PC-3 (cell line): ENCODE data around the gene CDH22. TPM values are rescaled to one million over a fixed set of nuclear protein-coding genes. Genes with fewer than 3 reads are reported as not detected.
A peak's percentile ranks its signal among the peaks of the same experiment; 100 is the strongest.

Experiments
- ATAC-seq: fragments of 200-7000 bp; cut with Tn5 transposase; 2 replicates; pipeline ENCODE4 v1.9.1; 2020; ENCODE audit warnings: mild to moderate bottlenecking, moderate library complexity
- BruUV-seq: library from RNA; stranded (reverse); fragments of 400-500 nt; replicated peaks from 2 replicates; lab custom pipeline; 2021; lab: Mats Ljungman, UMichigan
- CTCF ChIA-PET: fragments of 300-600 bp; sonication (Branson Sonifier 250); formaldehyde crosslinking; loops from one replicate; lab custom pipeline; 2022; ENCODE audit warnings: antibody characterized with exemption; lab: Charles Lee
- POLR2A ChIA-PET: fragments of 300-600 bp; sonication (Branson Sonifier 250); formaldehyde crosslinking; loops from one replicate; lab custom pipeline; 2022; ENCODE audit warnings: antibody characterized with exemption; ENCODE audit not compliant: unreplicated experiment; lab: Charles Lee
- DNase-seq: peaks from one replicate; pipeline ENCODE4 v3.0.0-alpha.2; 2015
- H2AFZ ChIP-seq: fragments of 300-600 bp; sonication (generic); 2 replicates; pipeline ENCODE4 v1.6.0; 2016; ENCODE audit warnings: antibody characterized with exemption, low read length
- H3F3A ChIP-seq: fragments of 300-600 bp; sonication (generic); one replicate; pipeline ENCODE4 v1.6.0; 2017; ENCODE audit warnings: antibody characterized with exemption, low read length, control low read depth, mild to moderate bottlenecking; ENCODE audit not compliant: unreplicated experiment
- H3K27ac ChIP-seq: fragments of 300-600 bp; sonication (generic); 2 replicates; pipeline ENCODE4 v1.5.1; 2016; ENCODE audit warnings: mild to moderate bottlenecking, low read length
- H3K27me3 ChIP-seq: fragments of 300-600 bp; sonication (generic); 2 replicates; pipeline ENCODE4 v1.6.1; 2016; ENCODE audit warnings: low read length, mixed read lengths
- H3K36me3 ChIP-seq: fragments of 300-600 bp; sonication (generic); 2 replicates; pipeline ENCODE4 v1.6.1; 2016; ENCODE audit warnings: low read depth, mixed run types, low read length, mixed read lengths
- H3K4me1 ChIP-seq: fragments of 300-600 bp; sonication (generic); 2 replicates; pipeline ENCODE4 v1.5.1; 2016; ENCODE audit warnings: low read length; ENCODE audit not compliant: insufficient read depth
- H3K4me2 ChIP-seq: fragments of 300-600 bp; sonication (generic); 2 replicates; pipeline ENCODE4 v1.6.0; 2016; ENCODE audit warnings: low read length
- H3K4me3 ChIP-seq: fragments of 300-600 bp; sonication (generic); 2 replicates; pipeline ENCODE4 v1.5.1; 2016; ENCODE audit warnings: mild to moderate bottlenecking, low read length, mixed read lengths
- H3K79me2 ChIP-seq: fragments of 300-600 bp; sonication (generic); 2 replicates; pipeline ENCODE4 v1.6.1; 2017; ENCODE audit warnings: low read length, mixed read lengths
- H3K9ac ChIP-seq: fragments of 300-600 bp; sonication (generic); 2 replicates; pipeline ENCODE4 v1.6.0; 2016; ENCODE audit warnings: mild to moderate bottlenecking, low read length
- H3K9me2 ChIP-seq: fragments of 300-600 bp; sonication (generic); replicated peaks from 2 replicates; pipeline ENCODE4 v1.6.1; 2016; ENCODE audit warnings: mixed run types, low read length, mixed read lengths
- H3K9me3 ChIP-seq: fragments of 300-600 bp; sonication (generic); 2 replicates; pipeline ENCODE4 v1.6.1; 2016; ENCODE audit warnings: low read length, mixed read lengths
- H4K20me1 ChIP-seq: fragments of 300-600 bp; sonication (generic); 2 replicates; pipeline ENCODE4 v1.6.1; 2016; ENCODE audit warnings: low read length, mixed read lengths
- CTCF ChIP-seq: fragments of 300-600 bp; sonication (generic); conservative IDR thresholded peaks from 2 replicates; pipeline ENCODE4 v1.5.1; 2017; ENCODE audit warnings: antibody characterized with exemption, low read depth, mild to moderate bottlenecking, low read length
- EZH2 ChIP-seq: fragments of 300-600 bp; sonication (generic); IDR thresholded peaks from one replicate; pipeline ENCODE4 v1.6.1; 2017; ENCODE audit warnings: antibody characterized with exemption, mild to moderate bottlenecking, low read length; ENCODE audit not compliant: unreplicated experiment
- EZH2phosphoT487 ChIP-seq: fragments of 300-600 bp; sonication (generic); IDR thresholded peaks from 2 replicates; pipeline ENCODE4 v1.6.1; 2018; ENCODE audit warnings: mild to moderate bottlenecking, antibody characterized with exemption, low read length, borderline replicate concordance
- intact Hi-C: fragments of 100-400 bp; cut with micrococcal nuclease; formaldehyde crosslinking; loops from 2 replicates; pipeline ENCODE4 v1.9.0; 2023
- total RNA-seq: library from RNA; depleted of rRNA; stranded (reverse); fragments of >200 nt; gene quantifications from 2 replicates; pipeline ENCODE4 v1.2.3, GENCODE V29; 2014

The CDH22 gene
- total RNA-seq, 1 experiment from 2014 or later, result not detected

- POLR2A ChIA-PET, result no interaction called here
- intact Hi-C loops, result no loop called here
Measured at GRCh38 chr20:46324960-46325703, 16.8 kb upstream of the CDH22 start.

GRCh38 chr20:46324379-46324778, 16.1 kb upstream of the CDH22 start:
- Histone ChIP-seq H3K4me2 (no peak overlapping the region), H3K27ac (no peak overlapping the region), H3K27me3 (peaks cover 10% of the 10 kb centered on the region; the same call in 1 of the 2 replicates), H3F3A (no peaks in the 10 kb centered on the region), H2AFZ (no peak overlapping the region), H4K20me1 (no peaks in the 10 kb centered on the region), H3K36me3 (no peaks in the 10 kb centered on the region), H3K4me3 (no peak overlapping the region), H3K9me3 (no peaks in the 10 kb centered on the region), H3K4me1 (no peaks in the 10 kb centered on the region; the same call in 1 of the 2 replicates), H3K79me2 (no peaks in the 10 kb centered on the region), H3K9ac (no peak overlapping the region), H3K9me2 (no peaks in the 10 kb centered on the region)
- ATAC-seq, result peak; percentile 66
- POLR2A ChIA-PET, result no interaction called here
- intact Hi-C loops, result no loop called here
- DNase-seq, result peak; percentile 69
- no TSS peak for BruUV-seq
- CTCF ChIA-PET, result interaction anchor here (0.6 to 0.7 kb wide), 2 partner anchors 51 to 284 kb away, joined by 3 read pairs; no protein-coding TSS in a partner anchor
- TF ChIP-seq CTCF (no peak), EZH2phosphoT487 (no peak), EZH2 (no peak)

More at GRCh38 chr20:46324960-46325703, 16.8 kb upstream of the CDH22 start:
- Histone ChIP-seq H3K36me3 (no peaks in the 10 kb centered on the region), H2AFZ (no peak overlapping the region), H3F3A (no peaks in the 10 kb centered on the region), H3K79me2 (no peaks in the 10 kb centered on the region), H4K20me1 (no peaks in the 10 kb centered on the region), H3K9me2 (no peaks in the 10 kb centered on the region), H3K27me3 (peaks cover 2% of the 10 kb centered on the region; the same call in 1 of the 2 replicates), H3K4me1 (no peaks in the 10 kb centered on the region; the same call in 1 of the 2 replicates), H3K27ac (no peak overlapping the region), H3K9me3 (no peaks in the 10 kb centered on the region), H3K4me3 (no peak overlapping the region), H3K4me2 (no peak overlapping the region), H3K9ac (no peak overlapping the region)
- TF ChIP-seq CTCF, result peak; percentile 67
- TF ChIP-seq EZH2, result no peak
- no TSS peak for BruUV-seq
- CTCF ChIA-PET, result interaction anchor here (0.6 to 0.7 kb wide), 2 partner anchors 51 to 284 kb away, joined by 3 read pairs; no protein-coding TSS in a partner anchor
- ATAC-seq (peak; percentile 62), DNase-seq (peak; percentile 59)

GRCh38 chr20:46323557-46323956, 15.3 kb upstream of the CDH22 start:
- TF ChIP-seq EZH2 (no peak), EZH2phosphoT487 (no peak), CTCF (no peak)
- no peaks in the 10 kb centered on the region for H3K36me3 ChIP-seq
- H2AFZ ChIP-seq, result no peak overlapping the region
- no peaks in the 10 kb centered on the region for H3K9me2 ChIP-seq
- DNase-seq (no peak), ATAC-seq (no peak)
- H3K79me2 ChIP-seq, result no peaks in the 10 kb centered on the region
- no peaks in the 10 kb centered on the region for H3K9me3 ChIP-seq
- intact Hi-C loops, result no loop called here
- no TSS peak for BruUV-seq
- H3K27me3 ChIP-seq, result peaks cover 15% of the 10 kb centered on the region; the same call in 1 of the 2 replicates
- no peak overlapping the region for H3K4me3 ChIP-seq
- no peaks in the 10 kb centered on the region for H3F3A ChIP-seq
- CTCF ChIA-PET, result no interaction called here
- H3K27ac ChIP-seq, result no peak overlapping the region
- H3K4me1 ChIP-seq, result no peaks in the 10 kb centered on the region; the same call in 1 of the 2 replicates
- no peak overlapping the region for H3K4me2 ChIP-seq
- no peak overlapping the region for H3K9ac ChIP-seq
- H4K20me1 ChIP-seq, result no peaks in the 10 kb centered on the region
- POLR2A ChIA-PET, result no interaction called here
